ENCODE results near the gene E2F1. TPM values are rescaled to one million over a fixed set of nuclear protein-coding genes. Genes with fewer than 3 reads are reported as not detected.

The E2F1 gene
- total RNA-seq, 4 donors from 2014 or later, result 2.1 to 4.8 (median 3.1) TPM

- Histone ChIP-seq H3K27me3 (no peaks in the 10 kb centered on the region), H3K9me3 (no peaks in the 10 kb centered on the region), H3K4me1 (peaks cover 34 to 98% (median 57%) of the 10 kb centered on the region in 3 donors), H3K4me3 (no peak overlapping the region), H3K36me3 (peaks cover 0 to under 1% (median 0%) of the 10 kb centered on the region in 3 donors), H3K27ac (peak overlapping the region; percentile 26 to 84 (median 76))
- DNase-seq, result no peak
- TF ChIP-seq CTCF (IDR thresholded peaks at IDR 0.05) (no peak), POLR2A (IDR thresholded peaks at IDR 0.05) (no peak)
- intact Hi-C loops (cut with DNase I), result loop anchor here (5.0 kb wide), 1 partner anchor 194 kb away; no protein-coding TSS in a partner anchor
- WGBS, 2 donors, result 42 to 52% methylated on average over 12 to 13 of the region's 13 CpGs
Measured at GRCh38 chr20:33651562-33652048, 34.6 kb downstream of the E2F1 start.

- Histone ChIP-seq H3K27ac (peak overlapping the region; percentile 26 to 84 (median 76)), H3K9me3 (no peaks in the 10 kb centered on the region), H3K36me3 (peaks cover 0 to 5% (median 0%) of the 10 kb centered on the region in 3 donors), H3K4me3 (no peak overlapping the region), H3K27me3 (no peaks in the 10 kb centered on the region), H3K4me1 (peaks cover 34 to 100% (median 57%) of the 10 kb centered on the region in 3 donors)
- no peak for DNase-seq
- TF ChIP-seq CTCF (IDR thresholded peaks at IDR 0.05) (no peak), POLR2A (IDR thresholded peaks at IDR 0.05) (no peak)
- WGBS, 2 donors, result 44 to 60% methylated on average over 7 to 8 of the region's 10 CpGs
- intact Hi-C loops (cut with DNase I), result loop anchor here (5.0 kb wide), 1 partner anchor 194 kb away; no protein-coding TSS in a partner anchor
Measured at GRCh38 chr20:33650753-33651561, 35.2 kb downstream of the E2F1 start.

GRCh38 chr20:33650111-33650752, 36.0 kb downstream of the E2F1 start:
- Histone ChIP-seq H3K4me3 (no peak overlapping the region), H3K4me1 (peaks cover 34 to 93% (median 57%) of the 10 kb centered on the region in 3 donors), H3K27me3 (no peaks in the 10 kb centered on the region), H3K27ac (peak overlapping the region; percentile 1 to 84 (median 76)), H3K9me3 (no peaks in the 10 kb centered on the region), H3K36me3 (peaks cover 0 to 12% (median 3%) of the 10 kb centered on the region in 3 donors)
- DNase-seq, result no peak
- TF ChIP-seq CTCF (IDR thresholded peaks at IDR 0.05) (no peak), POLR2A (IDR thresholded peaks at IDR 0.05) (no peak)
- 86% methylated on average over 4 to 8 of the region's 11 CpGs for WGBS, 2 donors
- intact Hi-C loops (cut with DNase I), result loop anchor here (5.0 kb wide), 1 partner anchor 193 kb away; no protein-coding TSS in a partner anchor

- 46 to 52% methylated on average over 13 to 16 of the region's 19 CpGs for WGBS, 2 donors
- intact Hi-C loops (cut with DNase I), result no loop called here
- H3K27me3 ChIP-seq, result no peaks in the 10 kb centered on the region
- H3K4me1 ChIP-seq, result peaks cover 27 to 83% (median 57%) of the 10 kb centered on the region in 3 donors
- TF ChIP-seq POLR2A (IDR thresholded peaks at IDR 0.05), result no peak
- no peak for DNase-seq
- H3K27ac ChIP-seq, result peak overlapping the region; percentile 55 to 89 (median 80)
- H3K4me3 ChIP-seq, result no peak overlapping the region
- peaks cover 0 to 22% (median 12%) of the 10 kb centered on the region in 3 donors for H3K36me3 ChIP-seq
- no peaks in the 10 kb centered on the region for H3K9me3 ChIP-seq
Measured at GRCh38 chr20:33649201-33649681, 36.9 kb downstream of the E2F1 start.

GRCh38 chr20:33648396-33649004, 37.7 kb downstream of the E2F1 start:
- Histone ChIP-seq H3K27ac (peak overlapping the region; percentile 70 to 89 (median 80)), H3K9me3 (no peaks in the 10 kb centered on the region), H3K36me3 (peaks cover 0 to 30% (median 16%) of the 10 kb centered on the region in 3 donors), H3K27me3 (no peaks in the 10 kb centered on the region), H3K4me3 (no peak overlapping the region), H3K4me1 (peaks cover 24 to 76% (median 50%) of the 10 kb centered on the region in 3 donors)
- WGBS, 2 donors, result 52 to 67% methylated on average over 7 to 14 of the region's 14 CpGs
- intact Hi-C loops (cut with DNase I), result no loop called here
- DNase-seq, result no peak
- no peak for TF ChIP-seq POLR2A (IDR thresholded peaks at IDR 0.05)
- TF ChIP-seq CTCF (IDR thresholded peaks at IDR 0.05), result no peak

Data from esophagus squamous epithelium (tissue), 5 donors.